PC-9 (cell line): ENCODE measurements around the gene ZBTB24. TPM values are rescaled to one million over a fixed set of nuclear protein-coding genes. Genes with fewer than 3 reads are reported as not detected.

ENCODE experiments used
- BruUV-seq: library from RNA; stranded (reverse); fragments of 400-500 nt; replicated peaks from 2 replicates; lab custom pipeline; 2021; lab: Mats Ljungman, UMichigan
- CTCF ChIA-PET: fragments of 300-600 bp; sonication (Branson Sonifier 250); formaldehyde crosslinking; loops from one replicate; lab custom pipeline; 2022; ENCODE audit warnings: antibody characterized with exemption; lab: Charles Lee
- POLR2A ChIA-PET: fragments of 300-600 bp; sonication (Branson Sonifier 250); formaldehyde crosslinking; loops from one replicate; lab custom pipeline; 2022; ENCODE audit warnings: antibody characterized with exemption; ENCODE audit not compliant: unreplicated experiment; lab: Charles Lee
- DNase-seq, 2 experiments: peaks; one replicate each; pipeline versions ENCODE4 v3.0.0 to v3.0.0-alpha.2; 2015 to 2022; ENCODE audit warnings: mixed read lengths in 1 of 2
- H2AFZ ChIP-seq: fragments of 200-600 bp; sonication (generic); 2 replicates; pipeline ENCODE4 v1.8.1; 2017; ENCODE audit warnings: antibody characterized with exemption
- H3F3A ChIP-seq: fragments of 200-600 bp; sonication (generic); 2 replicates; pipeline ENCODE4 v1.8.1; 2017; ENCODE audit warnings: antibody characterized with exemption, mild to moderate bottlenecking, low read depth; ENCODE audit not compliant: insufficient read depth
- H3K27ac ChIP-seq: fragments of 200-600 bp; sonication (generic); 2 replicates; pipeline ENCODE4 v1.6.1; 2016; ENCODE audit warnings: mixed run types
- H3K27me3 ChIP-seq: fragments of 200-600 bp; sonication (generic); 2 replicates; pipeline ENCODE4 v1.6.1; 2016; ENCODE audit warnings: low read depth, mixed run types; ENCODE audit not compliant: insufficient read depth
- H3K36me3 ChIP-seq: fragments of 200-600 bp; sonication (generic); 2 replicates; pipeline ENCODE4 v1.6.1; 2016; ENCODE audit warnings: low read depth, mixed run types
- H3K4me1 ChIP-seq: fragments of 200-600 bp; sonication (generic); replicated peaks from 2 replicates; pipeline ENCODE4 v1.6.1; 2016; ENCODE audit warnings: mixed run types; ENCODE audit not compliant: insufficient read depth
- H3K4me2 ChIP-seq: fragments of 200-600 bp; sonication (generic); 2 replicates; pipeline ENCODE4 v1.6.1; 2017; ENCODE audit warnings: mixed run types
- H3K4me3 ChIP-seq: fragments of 200-600 bp; sonication (generic); 2 replicates; pipeline ENCODE4 v1.6.1; 2016; ENCODE audit warnings: mixed run types
- H3K79me2 ChIP-seq: fragments of 200-600 bp; sonication (generic); 2 replicates; pipeline ENCODE4 v1.6.1; 2017; ENCODE audit warnings: low read depth, mixed run types
- H3K9me2 ChIP-seq: fragments of 200-600 bp; sonication (generic); 2 replicates; pipeline ENCODE4 v1.8.1; 2017; ENCODE audit warnings: mild to moderate bottlenecking; ENCODE audit not compliant: insufficient read depth
- H3K9me3 ChIP-seq: fragments of 200-600 bp; sonication (generic); 2 replicates; pipeline ENCODE4 v1.8.1; 2016; ENCODE audit warnings: low read depth; ENCODE audit not compliant: insufficient read depth
- H4K20me1 ChIP-seq: fragments of 200-600 bp; sonication (generic); 2 replicates; pipeline ENCODE4 v1.8.1; 2017; ENCODE audit not compliant: insufficient read depth
- CTCF ChIP-seq: fragments of 200-600 bp; sonication (generic); conservative IDR thresholded peaks from 2 replicates; pipeline ENCODE4 v1.6.1; 2017; ENCODE audit warnings: mixed run types, antibody characterized with exemption, mild to moderate bottlenecking, moderate library complexity
- EZH2 ChIP-seq: fragments of 200-600 bp; sonication (generic); IDR thresholded peaks from 2 replicates; pipeline ENCODE4 v1.8.0; 2017; ENCODE audit warnings: antibody characterized with exemption, low read depth
- intact Hi-C: fragments of 100-400 bp; cut with micrococcal nuclease; formaldehyde crosslinking; loops from one replicate; pipeline ENCODE4 v1.10.0; 2022; ENCODE audit not compliant: unreplicated experiment
- total RNA-seq: library from RNA; stranded (reverse); gene quantifications from 2 replicates; pipeline ENCODE4 v1.2.3, GENCODE V29; 2021

Gene ZBTB24
- total RNA-seq, 1 experiment from 2014 or later, result 7.2 TPM

- POLR2A ChIA-PET, result interaction anchor here (0.7 kb wide), 1 partner anchor 8 kb away, joined by 4 read pairs; no protein-coding TSS in a partner anchor
- intact Hi-C loops, result loop anchor here (5.0 kb wide), 1 partner anchor 272 kb away; no protein-coding TSS in a partner anchor
- H3K4me2 ChIP-seq, result no peak overlapping the region
Measured at GRCh38 chr6:109458774-109459531, 24.1 kb downstream of the ZBTB24 start.

GRCh38 chr6:109457562-109457996, 25.4 kb downstream of the ZBTB24 start:
- no peaks in the 10 kb centered on the region for H3K9me2 ChIP-seq
- no TSS peak for BruUV-seq
- no peak overlapping the region for H3K4me3 ChIP-seq
- POLR2A ChIA-PET, result no interaction called here
- CTCF ChIA-PET, result no interaction called here
- H3K4me2 ChIP-seq, result no peak overlapping the region
- no peak for DNase-seq
- H3K36me3 ChIP-seq, result peaks cover 9% of the 10 kb centered on the region; the same call in 1 of the 2 replicates
- intact Hi-C loops, result loop anchor here (5.0 kb wide), 1 partner anchor 270 kb away; no protein-coding TSS in a partner anchor
- H3F3A ChIP-seq, result peaks cover 39% of the 10 kb centered on the region; the same call in 1 of the 2 replicates
- H3K4me1 ChIP-seq, result no peaks in the 10 kb centered on the region; the same call in 1 of the 2 replicates
- H3K79me2 ChIP-seq, result no peaks in the 10 kb centered on the region
- no peaks in the 10 kb centered on the region for H3K9me3 ChIP-seq
- H2AFZ ChIP-seq, result no peak overlapping the region
- H3K27ac ChIP-seq, result no peak overlapping the region
- no peaks in the 10 kb centered on the region for H3K27me3 ChIP-seq
- TF ChIP-seq EZH2, result no peak
- no peak for TF ChIP-seq CTCF
- no peaks in the 10 kb centered on the region for H4K20me1 ChIP-seq

More at GRCh38 chr6:109458774-109459531, 24.1 kb downstream of the ZBTB24 start:
- no peaks in the 10 kb centered on the region for H3K79me2 ChIP-seq
- BruUV-seq, result no TSS peak
- H3F3A ChIP-seq, result peaks cover 38% of the 10 kb centered on the region; the same call in 1 of the 2 replicates
- CTCF ChIA-PET, result no interaction called here
- H4K20me1 ChIP-seq, result peaks cover 4% of the 10 kb centered on the region
- no peak for DNase-seq
- no peak overlapping the region for H3K27ac ChIP-seq
- no peaks in the 10 kb centered on the region; the same call in 1 of the 2 replicates for H3K4me1 ChIP-seq
- no peaks in the 10 kb centered on the region for H3K9me2 ChIP-seq
- peaks cover 17% of the 10 kb centered on the region for H3K36me3 ChIP-seq
- TF ChIP-seq CTCF (no peak), EZH2 (no peak)
- no peaks in the 10 kb centered on the region for H3K9me3 ChIP-seq
- H3K4me3 ChIP-seq, result no peak overlapping the region
- H3K27me3 ChIP-seq, result no peaks in the 10 kb centered on the region
- no peak overlapping the region for H2AFZ ChIP-seq

- H3K27me3 ChIP-seq, result no peaks in the 10 kb centered on the region
- peak overlapping the region; percentile 95; the same call in 1 of the 2 replicates for H3K4me2 ChIP-seq
- H3K79me2 ChIP-seq, result no peaks in the 10 kb centered on the region
- peaks cover 3% of the 10 kb centered on the region; the same call in 1 of the 2 replicates for H3K36me3 ChIP-seq
- H3K9me2 ChIP-seq, result no peaks in the 10 kb centered on the region
- BruUV-seq, result TSS peak; percentile 39
- H3K4me1 ChIP-seq, result no peaks in the 10 kb centered on the region; the same call in 1 of the 2 replicates
- intact Hi-C loops, result loop anchor here (5.0 kb wide), 1 partner anchor 270 kb away; no protein-coding TSS in a partner anchor
- no peak for DNase-seq
- TF ChIP-seq CTCF (no peak), EZH2 (no peak)
- no peaks in the 10 kb centered on the region for H3K9me3 ChIP-seq
- no peak overlapping the region for H2AFZ ChIP-seq
- ChIA-PET CTCF (interaction anchor here (1.0 kb wide), 1 partner anchor 583 kb away, joined by 3 read pairs; no protein-coding TSS in a partner anchor), POLR2A (interaction anchor here (0.5 to 0.7 kb wide), 3 partner anchors 12 to 524 kb away, joined by 3 to 6 read pairs (median 3); partner anchors contain the start of genes PPIL6 and SMPD2)
- H3K4me3 ChIP-seq, result no peak overlapping the region
- no peaks in the 10 kb centered on the region for H4K20me1 ChIP-seq
- H3F3A ChIP-seq, result peaks cover 44% of the 10 kb centered on the region; the same call in 1 of the 2 replicates
- H3K27ac ChIP-seq, result no peak overlapping the region
Measured at GRCh38 chr6:109456710-109457561, 26.1 kb downstream of the ZBTB24 start.
